Gastrocnemius medialis (tissue), 4 donors: ENCODE data around the gene CROCC.
"Not testable (repeated sequence)": the region's sequence is repeated elsewhere in the genome, so short reads cannot be mapped to it uniquely, and the experiment has no call there.

ENCODE experiments used
- CTCF ChIP-seq, 5 experiments: fragments of 450-650 bp in 3 of 5; fragments of 200-600 bp in 2 of 5; sonication (generic) in 2 of 5; IDR thresholded peaks in 4 of 5; conservative IDR thresholded peaks in 1 of 5; 1 replicate in 4 of 5; 2 replicates in 1 of 5; pipeline ENCODE4 v1.5.1; 2016 to 2019; ENCODE audit warnings: antibody characterized with exemption in 5 of 5, mild to moderate bottlenecking in 3 of 5, moderate library complexity in 3 of 5
- POLR2A ChIP-seq, 2 donors: fragments of 450-650 bp; IDR thresholded peaks; one replicate each; pipeline ENCODE4 v1.6.1; 2017; ENCODE audit warnings: antibody characterized with exemption in 2 of 2, mild to moderate bottlenecking in 2 of 2, moderate library complexity in 2 of 2

- not testable (repeated sequence) for TF ChIP-seq POLR2A (IDR thresholded peaks at IDR 0.05); CTCF (IDR thresholded peaks at IDR 0.05 in 4 of 5, conservative IDR thresholded peaks at IDR 0.05 in 1 of 5)
Observed at GRCh38 chr1:16899020-16899419, 22.7 kb upstream of the CROCC start.
